SK-N-SH treated with all-trans-retinoic acid at 6 μM for 48 hours (cell line): Measurements from ENCODE around the gene AGBL3.
"Not testable (repeated sequence)": the region's sequence is repeated elsewhere in the genome, so short reads cannot be mapped to it uniquely, and the experiment has no call there.

Experiments
- ARNTL ChIP-seq: fragments of 450-650 bp; formaldehyde crosslinking; IDR thresholded peaks from 2 replicates; pipeline ENCODE4 v1.5.0; 2020; ENCODE audit warnings: low read depth, mild to moderate bottlenecking, moderate library complexity, borderline replicate concordance
- BACH2 ChIP-seq: fragments of 250-450 bp; sonication (Bioruptor Pico); IDR thresholded peaks from 2 replicates; pipeline ENCODE4 v1.9.0; 2021; ENCODE audit warnings: mild to moderate bottlenecking, borderline replicate concordance
- CSRNP3 ChIP-seq: fragments of 250-450 bp; sonication (Bioruptor Pico); IDR thresholded peaks from 2 replicates; pipeline ENCODE4 v1.5.1; 2021; ENCODE audit warnings: mild to moderate bottlenecking, moderate library complexity
- OSR1 ChIP-seq: fragments of 250-450 bp; sonication (Bioruptor Pico); IDR thresholded peaks from 2 replicates; pipeline ENCODE4 v1.8.0; 2022; ENCODE audit warnings: moderate library complexity, mild to moderate bottlenecking, inconsistent platforms
- PPARA ChIP-seq: fragments of 250-450 bp; sonication (Bioruptor Pico); IDR thresholded peaks from 2 replicates; pipeline ENCODE4 v1.5.0; 2020; ENCODE audit warnings: mild to moderate bottlenecking, borderline replicate concordance
- RARB ChIP-seq: fragments of 250-450 bp; sonication (Bioruptor Pico); IDR thresholded peaks from 2 replicates; pipeline ENCODE4 v1.8.0; 2021; ENCODE audit warnings: mild to moderate bottlenecking, moderate library complexity
- SNAI2 ChIP-seq: fragments of 250-450 bp; sonication (Bioruptor Pico); IDR thresholded peaks from 2 replicates; pipeline ENCODE4 v1.5.0; 2020; ENCODE audit warnings: mild to moderate bottlenecking, moderate library complexity
- TCF4 ChIP-seq: fragments of 250-450 bp; sonication (Bioruptor Pico); IDR thresholded peaks from 2 replicates; pipeline ENCODE4 v1.8.0; 2021; ENCODE audit warnings: mild to moderate bottlenecking, moderate library complexity, borderline replicate concordance
- TOX ChIP-seq: fragments of 250-450 bp; sonication (Bioruptor Pico); IDR thresholded peaks from 2 replicates; pipeline ENCODE4 v1.8.0; 2021; ENCODE audit warnings: mild to moderate bottlenecking, moderate library complexity, borderline replicate concordance
- ZFP3 ChIP-seq: fragments of 250-450 bp; sonication (Bioruptor Pico); IDR thresholded peaks from 2 replicates; pipeline ENCODE4 v1.5.0; 2020; ENCODE audit warnings: mild to moderate bottlenecking, moderate library complexity
- ZFP30 ChIP-seq: fragments of 450-650 bp; formaldehyde crosslinking; IDR thresholded peaks from 2 replicates; pipeline ENCODE4 v1.5.0; 2022; ENCODE audit warnings: mild to moderate bottlenecking, moderate library complexity
- TF ChIP-seq, protein P1 (sequence below): fragments of 250-450 bp; sonication (Bioruptor Pico); IDR thresholded peaks from 2 replicates; pipeline ENCODE4 v1.8.0; 2020; ENCODE audit warnings: mild to moderate bottlenecking, moderate library complexity, borderline replicate concordance

DNA sequence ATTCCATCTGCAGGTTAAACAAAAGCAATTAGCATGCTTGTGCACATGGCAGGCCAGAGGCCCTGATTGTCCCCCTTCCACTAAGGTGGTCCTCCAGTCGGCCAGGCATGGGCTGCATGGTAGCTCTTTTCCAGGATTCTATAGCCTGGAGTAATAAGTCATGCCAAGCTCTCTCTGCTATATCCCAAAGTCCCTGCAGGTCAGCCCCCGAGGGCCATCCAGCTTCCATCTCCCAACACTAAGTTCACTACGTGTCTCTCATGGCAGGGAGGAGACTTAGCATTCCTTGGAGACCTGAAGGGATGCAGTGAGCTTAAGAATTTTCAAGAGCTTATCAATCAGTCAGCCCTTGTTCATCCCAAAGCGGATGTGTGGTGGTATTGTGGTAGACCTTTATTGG, 187.6 kb downstream of the AGBL3 start:
- not testable (repeated sequence) for TF ChIP-seq CSRNP3; ARNTL (CRISPR knock-in tag); OSR1 (CRISPR knock-in tag); TOX (CRISPR knock-in tag); PPARA (CRISPR knock-in tag); BACH2 (CRISPR knock-in tag); RARB; ZFP30; TCF4 (CRISPR knock-in tag); ZFP3 (CRISPR knock-in tag); SNAI2
- TF ChIP-seq, protein P1, sequence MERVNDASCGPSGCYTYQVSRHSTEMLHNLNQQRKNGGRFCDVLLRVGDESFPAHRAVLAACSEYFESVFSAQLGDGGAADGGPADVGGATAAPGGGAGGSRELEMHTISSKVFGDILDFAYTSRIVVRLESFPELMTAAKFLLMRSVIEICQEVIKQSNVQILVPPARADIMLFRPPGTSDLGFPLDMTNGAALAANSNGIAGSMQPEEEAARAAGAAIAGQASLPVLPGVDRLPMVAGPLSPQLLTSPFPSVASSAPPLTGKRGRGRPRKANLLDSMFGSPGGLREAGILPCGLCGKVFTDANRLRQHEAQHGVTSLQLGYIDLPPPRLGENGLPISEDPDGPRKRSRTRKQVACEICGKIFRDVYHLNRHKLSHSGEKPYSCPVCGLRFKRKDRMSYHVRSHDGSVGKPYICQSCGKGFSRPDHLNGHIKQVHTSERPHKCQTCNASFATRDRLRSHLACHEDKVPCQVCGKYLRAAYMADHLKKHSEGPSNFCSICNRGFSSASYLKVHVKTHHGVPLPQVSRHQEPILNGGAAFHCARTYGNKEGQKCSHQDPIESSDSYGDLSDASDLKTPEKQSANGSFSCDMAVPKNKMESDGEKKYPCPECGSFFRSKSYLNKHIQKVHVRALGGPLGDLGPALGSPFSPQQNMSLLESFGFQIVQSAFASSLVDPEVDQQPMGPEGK (CRISPR knock-in tag) = not testable (repeated sequence)
